ENCODE data around the gene TENT5A.

TENT5A gene

GRCh38 chr6:81772741-81773140 is 20.3 kb upstream of the TENT5A start:
- DNase-seq (ENCODE audit: insufficient read length, low spot score), result no peak
- no peak for FAIRE-seq

GRCh38 chr6:81771097-81771496 is 18.6 kb upstream of the TENT5A start:
- FAIRE-seq, result no peak

GRCh38 chr6:81770381-81770780 is 17.9 kb upstream of the TENT5A start:
- FAIRE-seq (no peak), DNase-seq (ENCODE audit: insufficient read length, low spot score) (no peak)

More at GRCh38 chr6:81771097-81771496, 18.6 kb upstream of the TENT5A start:
- no peak for DNase-seq (ENCODE audit: insufficient read length, low spot score)

- FAIRE-seq (peak; percentile 16), DNase-seq (ENCODE audit: insufficient read length, low spot score) (no peak)
Observed at GRCh38 chr6:81769824-81770223, 17.3 kb upstream of the TENT5A start.

GRCh38 chr6:81768150-81768942 is 15.9 kb upstream of the TENT5A start:
- DNase-seq (ENCODE audit: insufficient read length, low spot score) (no peak), FAIRE-seq (no peak)

- FAIRE-seq, result no peak
Observed at GRCh38 chr6:81767163-81767891, 14.8 kb upstream of the TENT5A start.

GRCh38 chr6:81766482-81767069 is 14.1 kb upstream of the TENT5A start:
- FAIRE-seq (no peak), DNase-seq (ENCODE audit: insufficient read length, low spot score) (no peak)

More at GRCh38 chr6:81767163-81767891, 14.8 kb upstream of the TENT5A start:
- DNase-seq (ENCODE audit: insufficient read length, low spot score), result no peak

- DNase-seq (ENCODE audit: insufficient read length, low spot score) (no peak), FAIRE-seq (no peak)
Observed at GRCh38 chr6:81764531-81764930, 12.1 kb upstream of the TENT5A start.

- no peak for DNase-seq (ENCODE audit: insufficient read length, low spot score)
- FAIRE-seq, result no peak
Observed at GRCh38 chr6:81763968-81764367, 11.5 kb upstream of the TENT5A start.

GRCh38 chr6:81763051-81763450 is 10.6 kb upstream of the TENT5A start:
- DNase-seq (ENCODE audit: insufficient read length, low spot score) (no peak), FAIRE-seq (no peak)

- FAIRE-seq, result no peak
- no peak for DNase-seq (ENCODE audit: insufficient read length, low spot score)
Observed at GRCh38 chr6:81762606-81763005, 10.1 kb upstream of the TENT5A start.

- FAIRE-seq (no peak), DNase-seq (ENCODE audit: insufficient read length, low spot score) (no peak)
Observed at GRCh38 chr6:81762132-81762531, 9.7 kb upstream of the TENT5A start.

- FAIRE-seq (no peak), DNase-seq (ENCODE audit: insufficient read length, low spot score) (no peak)
Observed at GRCh38 chr6:81761197-81761596, 8.7 kb upstream of the TENT5A start.

GRCh38 chr6:81759782-81760181 is 7.3 kb upstream of the TENT5A start:
- FAIRE-seq, result no peak
- no peak for DNase-seq (ENCODE audit: insufficient read length, low spot score)

- FAIRE-seq (no peak), DNase-seq (ENCODE audit: insufficient read length, low spot score) (no peak)
Observed at GRCh38 chr6:81758221-81758620, 5.7 kb upstream of the TENT5A start.

- FAIRE-seq, result no peak
- no peak for DNase-seq (ENCODE audit: insufficient read length, low spot score)
Observed at GRCh38 chr6:81756690-81757089, 4.2 kb upstream of the TENT5A start.

- FAIRE-seq (no peak), DNase-seq (ENCODE audit: insufficient read length, low spot score) (no peak)
Observed at GRCh38 chr6:81755551-81755950, 3.1 kb upstream of the TENT5A start.

GRCh38 chr6:81754906-81755305 is 2.4 kb upstream of the TENT5A start:
- no peak for DNase-seq (ENCODE audit: insufficient read length, low spot score)
- no peak for FAIRE-seq

GRCh38 chr6:81753711-81754577 is 1.5 kb upstream of the TENT5A start:
- FAIRE-seq (no peak), DNase-seq (ENCODE audit: insufficient read length, low spot score) (no peak)

- FAIRE-seq, result no peak
Observed at GRCh38 chr6:81752921-81753710, 635 bp upstream of the TENT5A start.

More at GRCh38 chr6:81752921-81753710, 635 bp upstream of the TENT5A start:
- peak; percentile 75 for DNase-seq (ENCODE audit: insufficient read length, low spot score)

Measured in HTR-8/SVneo (cell line).